SK-N-SH treated with all-trans-retinoic acid at 6 μM for 48 hours (cell line): ENCODE results near the gene ZSCAN31.
"Not testable (repeated sequence)": the region's sequence is repeated elsewhere in the genome, so short reads cannot be mapped to it uniquely, and the experiment has no call there.

Experiments used
- ATAC-seq: fragments of 200-7000 bp; cut with Tn5 transposase; 3 replicates; pipeline ENCODE4 v1.9.1; 2020; ENCODE audit warnings: mild to moderate bottlenecking, moderate library complexity
- ARNTL ChIP-seq: fragments of 450-650 bp; formaldehyde crosslinking; IDR thresholded peaks from 2 replicates; pipeline ENCODE4 v1.5.0; 2020; ENCODE audit warnings: low read depth, mild to moderate bottlenecking, moderate library complexity, borderline replicate concordance
- BACH2 ChIP-seq: fragments of 250-450 bp; sonication (Bioruptor Pico); IDR thresholded peaks from 2 replicates; pipeline ENCODE4 v1.9.0; 2021; ENCODE audit warnings: mild to moderate bottlenecking, borderline replicate concordance
- CSDC2 ChIP-seq: fragments of 250-450 bp; sonication (Bioruptor Pico); IDR thresholded peaks from 2 replicates; pipeline ENCODE4 v1.5.0; 2020; ENCODE audit warnings: mild to moderate bottlenecking, moderate library complexity
- ESRRG ChIP-seq: fragments of 250-450 bp; sonication (Bioruptor Pico); IDR thresholded peaks from 2 replicates; pipeline ENCODE4 v1.6.1; 2021; ENCODE audit warnings: mild to moderate bottlenecking
- GLIS3 ChIP-seq: fragments of 250-450 bp; sonication (Bioruptor Pico); IDR thresholded peaks from 2 replicates; pipeline ENCODE4 v1.5.0; 2020; ENCODE audit warnings: mild to moderate bottlenecking, moderate library complexity
- ISL1 ChIP-seq: fragments of 250-450 bp; sonication (Bioruptor Pico); IDR thresholded peaks from 2 replicates; pipeline ENCODE4 v2.1.2; 2022; ENCODE audit warnings: mild to moderate bottlenecking, moderate library complexity
- OSR1 ChIP-seq: fragments of 250-450 bp; sonication (Bioruptor Pico); IDR thresholded peaks from 2 replicates; pipeline ENCODE4 v1.8.0; 2022; ENCODE audit warnings: moderate library complexity, mild to moderate bottlenecking, inconsistent platforms
- PPARA ChIP-seq: fragments of 250-450 bp; sonication (Bioruptor Pico); IDR thresholded peaks from 2 replicates; pipeline ENCODE4 v1.5.0; 2020; ENCODE audit warnings: mild to moderate bottlenecking, borderline replicate concordance
- RARB ChIP-seq: fragments of 250-450 bp; sonication (Bioruptor Pico); IDR thresholded peaks from 2 replicates; pipeline ENCODE4 v1.8.0; 2021; ENCODE audit warnings: mild to moderate bottlenecking, moderate library complexity
- SNAI2 ChIP-seq: fragments of 250-450 bp; sonication (Bioruptor Pico); IDR thresholded peaks from 2 replicates; pipeline ENCODE4 v1.5.0; 2020; ENCODE audit warnings: mild to moderate bottlenecking, moderate library complexity
- TOX ChIP-seq: fragments of 250-450 bp; sonication (Bioruptor Pico); IDR thresholded peaks from 2 replicates; pipeline ENCODE4 v1.8.0; 2021; ENCODE audit warnings: mild to moderate bottlenecking, moderate library complexity, borderline replicate concordance
- ZC3H10 ChIP-seq: fragments of 250-450 bp; sonication (Bioruptor Pico); IDR thresholded peaks from 2 replicates; pipeline ENCODE4 v1.5.1; 2021; ENCODE audit warnings: mild to moderate bottlenecking, moderate library complexity
- ZFP3 ChIP-seq: fragments of 250-450 bp; sonication (Bioruptor Pico); IDR thresholded peaks from 2 replicates; pipeline ENCODE4 v1.5.0; 2020; ENCODE audit warnings: mild to moderate bottlenecking, moderate library complexity
- ZFP30 ChIP-seq: fragments of 450-650 bp; formaldehyde crosslinking; IDR thresholded peaks from 2 replicates; pipeline ENCODE4 v1.5.0; 2022; ENCODE audit warnings: mild to moderate bottlenecking, moderate library complexity
- ZNF565 ChIP-seq: fragments of 450-650 bp; formaldehyde crosslinking; conservative IDR thresholded peaks from 2 replicates; pipeline ENCODE4 v1.5.0; 2020; ENCODE audit warnings: low read depth, mild to moderate bottlenecking, moderate library complexity
- ZNF70 ChIP-seq: fragments of 450-650 bp; formaldehyde crosslinking; IDR thresholded peaks from 2 replicates; pipeline ENCODE4 v1.5.0; 2020; ENCODE audit warnings: mild to moderate bottlenecking, moderate library complexity
- ZNF8 ChIP-seq: fragments of 450-650 bp; formaldehyde crosslinking; IDR thresholded peaks from 2 replicates; pipeline ENCODE4 v1.5.0; 2020; ENCODE audit warnings: mild to moderate bottlenecking, moderate library complexity
- TF ChIP-seq, protein P1 (sequence below): fragments of 250-450 bp; sonication (Bioruptor Pico); IDR thresholded peaks from 2 replicates; pipeline ENCODE4 v1.8.0; 2021; ENCODE audit warnings: low read depth, mild to moderate bottlenecking, moderate library complexity, borderline replicate concordance
- TF ChIP-seq, protein P2 (sequence below): fragments of 250-450 bp; sonication (Bioruptor Pico); IDR thresholded peaks from 2 replicates; pipeline ENCODE4 v1.8.0; 2020; ENCODE audit warnings: mild to moderate bottlenecking, moderate library complexity, borderline replicate concordance
- TF ChIP-seq, protein P3 (sequence below): fragments of 250-450 bp; sonication (Bioruptor Pico); IDR thresholded peaks from 2 replicates; pipeline ENCODE4 v1.5.1; 2021; ENCODE audit warnings: mild to moderate bottlenecking, moderate library complexity
- TF ChIP-seq, protein P4 (sequence below): fragments of 250-450 bp; sonication (Bioruptor Pico); IDR thresholded peaks from 2 replicates; pipeline ENCODE4 v1.5.1; 2020; ENCODE audit warnings: low read depth, mild to moderate bottlenecking, moderate library complexity
- TF ChIP-seq, protein P5 (sequence below): fragments of 250-450 bp; sonication (Bioruptor Pico); IDR thresholded peaks from 2 replicates; pipeline ENCODE4 v1.5.0; 2020; ENCODE audit warnings: mild to moderate bottlenecking, moderate library complexity

Gene ZSCAN31

DNA sequence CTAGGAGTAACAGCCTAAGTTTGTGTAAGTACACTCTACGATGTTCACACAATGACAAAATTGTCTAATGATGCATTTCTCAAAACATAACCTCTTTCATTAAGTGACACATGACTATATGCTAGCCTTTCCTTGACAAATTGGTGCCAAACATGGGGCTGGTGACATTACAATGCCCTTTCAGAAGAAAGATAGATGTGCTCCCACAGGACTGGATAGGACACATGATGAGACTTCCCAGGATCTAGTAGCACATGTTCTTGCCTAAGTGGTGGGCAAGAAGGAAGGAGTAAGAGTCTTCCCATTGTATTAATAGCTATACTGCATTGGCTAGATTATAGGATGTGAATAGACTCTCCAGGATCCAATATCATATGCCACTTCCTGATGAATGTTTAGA, 35.3 kb upstream of the ZSCAN31 start:
- no peak for ATAC-seq
- TF ChIP-seq PPARA (CRISPR knock-in tag) (no peak), ZFP30 (no peak)

DNA sequence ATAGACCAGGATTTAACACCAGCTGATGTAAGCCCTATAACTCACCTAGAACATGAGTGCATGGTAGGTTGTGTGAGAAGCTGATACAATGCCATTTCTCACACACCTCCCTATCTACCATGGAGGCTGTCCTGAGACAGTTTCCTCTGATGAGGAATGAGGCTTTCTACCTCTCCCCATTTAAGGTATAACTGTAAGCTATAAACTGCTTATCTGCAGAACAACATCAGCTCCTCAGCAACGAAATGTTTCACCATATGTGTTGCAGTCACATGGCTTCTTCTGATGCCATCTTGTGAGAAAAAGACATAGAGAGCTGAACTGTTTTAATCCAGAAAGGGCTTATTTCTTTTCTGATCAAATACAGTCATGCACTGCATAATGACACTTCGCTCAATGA, 34.5 kb upstream of the ZSCAN31 start:
- ATAC-seq = no peak
- no peak for TF ChIP-seq ZFP3 (CRISPR knock-in tag)
- TF ChIP-seq ZFP30 = no peak

DNA sequence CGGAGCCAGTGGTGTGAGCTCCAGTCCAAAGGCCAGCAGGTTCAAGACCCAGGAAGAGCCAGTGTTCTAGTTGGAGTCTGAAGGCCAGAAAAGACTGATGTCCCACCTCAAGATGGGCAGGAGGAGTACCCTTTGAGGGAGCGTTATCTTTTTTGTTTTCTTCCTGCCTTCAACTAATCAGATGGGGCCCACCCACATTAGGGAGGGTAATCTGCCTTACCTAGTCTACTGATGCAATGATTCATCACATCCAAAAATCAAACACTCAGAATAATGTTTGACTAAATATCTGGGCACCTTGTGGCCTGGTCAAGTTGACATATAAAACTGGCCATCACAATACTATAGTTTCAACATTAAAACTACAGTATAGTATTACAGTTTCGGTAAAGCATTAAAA, 33.5 kb upstream of the ZSCAN31 start:
- no peak for ATAC-seq
- TF ChIP-seq ZNF8 = no peak
- no peak for TF ChIP-seq ISL1 (CRISPR knock-in tag)
- TF ChIP-seq, protein P1, sequence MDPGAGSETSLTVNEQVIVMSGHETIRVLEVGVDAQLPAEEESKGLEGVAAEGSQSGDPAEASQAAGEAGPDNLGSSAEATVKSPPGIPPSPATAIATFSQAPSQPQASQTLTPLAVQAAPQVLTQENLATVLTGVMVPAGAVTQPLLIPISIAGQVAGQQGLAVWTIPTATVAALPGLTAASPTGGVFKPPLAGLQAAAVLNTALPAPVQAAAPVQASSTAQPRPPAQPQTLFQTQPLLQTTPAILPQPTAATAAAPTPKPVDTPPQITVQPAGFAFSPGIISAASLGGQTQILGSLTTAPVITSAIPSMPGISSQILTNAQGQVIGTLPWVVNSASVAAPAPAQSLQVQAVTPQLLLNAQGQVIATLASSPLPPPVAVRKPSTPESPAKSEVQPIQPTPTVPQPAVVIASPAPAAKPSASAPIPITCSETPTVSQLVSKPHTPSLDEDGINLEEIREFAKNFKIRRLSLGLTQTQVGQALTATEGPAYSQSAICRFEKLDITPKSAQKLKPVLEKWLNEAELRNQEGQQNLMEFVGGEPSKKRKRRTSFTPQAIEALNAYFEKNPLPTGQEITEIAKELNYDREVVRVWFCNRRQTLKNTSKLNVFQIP (CRISPR knock-in tag) = no peak
- no peak for TF ChIP-seq BACH2 (CRISPR knock-in tag)
- no peak for TF ChIP-seq ZFP3 (CRISPR knock-in tag)
- TF ChIP-seq ARNTL (CRISPR knock-in tag) = no peak
- TF ChIP-seq, protein P2, sequence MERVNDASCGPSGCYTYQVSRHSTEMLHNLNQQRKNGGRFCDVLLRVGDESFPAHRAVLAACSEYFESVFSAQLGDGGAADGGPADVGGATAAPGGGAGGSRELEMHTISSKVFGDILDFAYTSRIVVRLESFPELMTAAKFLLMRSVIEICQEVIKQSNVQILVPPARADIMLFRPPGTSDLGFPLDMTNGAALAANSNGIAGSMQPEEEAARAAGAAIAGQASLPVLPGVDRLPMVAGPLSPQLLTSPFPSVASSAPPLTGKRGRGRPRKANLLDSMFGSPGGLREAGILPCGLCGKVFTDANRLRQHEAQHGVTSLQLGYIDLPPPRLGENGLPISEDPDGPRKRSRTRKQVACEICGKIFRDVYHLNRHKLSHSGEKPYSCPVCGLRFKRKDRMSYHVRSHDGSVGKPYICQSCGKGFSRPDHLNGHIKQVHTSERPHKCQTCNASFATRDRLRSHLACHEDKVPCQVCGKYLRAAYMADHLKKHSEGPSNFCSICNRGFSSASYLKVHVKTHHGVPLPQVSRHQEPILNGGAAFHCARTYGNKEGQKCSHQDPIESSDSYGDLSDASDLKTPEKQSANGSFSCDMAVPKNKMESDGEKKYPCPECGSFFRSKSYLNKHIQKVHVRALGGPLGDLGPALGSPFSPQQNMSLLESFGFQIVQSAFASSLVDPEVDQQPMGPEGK (CRISPR knock-in tag) = no peak
- no peak for TF ChIP-seq RARB (CRISPR knock-in tag)
- no peak for TF ChIP-seq TOX (CRISPR knock-in tag)
- TF ChIP-seq, protein P3, sequence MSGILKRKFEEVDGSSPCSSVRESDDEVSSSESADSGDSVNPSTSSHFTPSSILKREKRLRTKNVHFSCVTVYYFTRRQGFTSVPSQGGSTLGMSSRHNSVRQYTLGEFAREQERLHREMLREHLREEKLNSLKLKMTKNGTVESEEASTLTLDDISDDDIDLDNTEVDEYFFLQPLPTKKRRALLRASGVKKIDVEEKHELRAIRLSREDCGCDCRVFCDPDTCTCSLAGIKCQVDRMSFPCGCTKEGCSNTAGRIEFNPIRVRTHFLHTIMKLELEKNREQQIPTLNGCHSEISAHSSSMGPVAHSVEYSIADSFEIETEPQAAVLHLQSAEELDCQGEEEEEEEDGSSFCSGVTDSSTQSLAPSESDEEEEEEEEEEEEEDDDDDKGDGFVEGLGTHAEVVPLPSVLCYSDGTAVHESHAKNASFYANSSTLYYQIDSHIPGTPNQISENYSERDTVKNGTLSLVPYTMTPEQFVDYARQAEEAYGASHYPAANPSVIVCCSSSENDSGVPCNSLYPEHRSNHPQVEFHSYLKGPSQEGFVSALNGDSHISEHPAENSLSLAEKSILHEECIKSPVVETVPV = no peak
- no peak for TF ChIP-seq ZNF565
- TF ChIP-seq, all 23 proteins: peak for 0

DNA sequence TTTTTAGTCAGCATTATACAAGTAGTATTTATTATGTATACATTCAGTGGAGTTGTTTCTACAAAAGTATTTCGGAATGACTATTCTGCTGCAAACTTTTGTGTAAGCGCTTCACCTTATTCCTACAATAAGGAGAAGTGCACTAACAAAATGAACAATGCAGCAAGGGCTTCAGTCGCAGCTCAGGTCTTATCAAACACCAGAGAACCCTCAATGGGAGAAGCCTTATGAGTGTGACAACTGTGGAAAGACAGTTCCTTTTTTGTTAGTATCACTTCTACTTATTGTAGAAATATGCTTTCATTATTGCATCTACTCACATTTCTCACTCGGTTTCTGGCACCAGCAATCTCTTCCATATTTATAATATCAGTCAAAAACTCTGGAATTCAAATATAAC, 32.6 kb upstream of the ZSCAN31 start:
- ATAC-seq = no peak
- TF ChIP-seq, protein P4, sequence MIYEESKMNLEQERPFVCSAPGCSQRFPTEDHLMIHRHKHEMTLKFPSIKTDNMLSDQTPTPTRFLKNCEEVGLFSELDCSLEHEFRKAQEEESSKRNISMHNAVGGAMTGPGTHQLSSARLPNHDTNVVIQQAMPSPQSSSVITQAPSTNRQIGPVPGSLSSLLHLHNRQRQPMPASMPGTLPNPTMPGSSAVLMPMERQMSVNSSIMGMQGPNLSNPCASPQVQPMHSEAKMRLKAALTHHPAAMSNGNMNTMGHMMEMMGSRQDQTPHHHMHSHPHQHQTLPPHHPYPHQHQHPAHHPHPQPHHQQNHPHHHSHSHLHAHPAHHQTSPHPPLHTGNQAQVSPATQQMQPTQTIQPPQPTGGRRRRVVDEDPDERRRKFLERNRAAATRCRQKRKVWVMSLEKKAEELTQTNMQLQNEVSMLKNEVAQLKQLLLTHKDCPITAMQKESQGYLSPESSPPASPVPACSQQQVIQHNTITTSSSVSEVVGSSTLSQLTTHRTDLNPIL (CRISPR knock-in tag) = no peak
- no peak for TF ChIP-seq ZC3H10 (CRISPR knock-in tag)
- no peak for TF ChIP-seq OSR1
- TF ChIP-seq RARB (CRISPR knock-in tag) = no peak
- TF ChIP-seq ZNF70 (CRISPR knock-in tag) = no peak
- TF ChIP-seq ESRRG (CRISPR knock-in tag) = no peak
- no peak for TF ChIP-seq ZFP30
- no peak for TF ChIP-seq GLIS3 (CRISPR knock-in tag)
- no peak for TF ChIP-seq CSDC2
- TF ChIP-seq, protein P2 (CRISPR knock-in tag) = no peak
- TF ChIP-seq, protein P5, sequence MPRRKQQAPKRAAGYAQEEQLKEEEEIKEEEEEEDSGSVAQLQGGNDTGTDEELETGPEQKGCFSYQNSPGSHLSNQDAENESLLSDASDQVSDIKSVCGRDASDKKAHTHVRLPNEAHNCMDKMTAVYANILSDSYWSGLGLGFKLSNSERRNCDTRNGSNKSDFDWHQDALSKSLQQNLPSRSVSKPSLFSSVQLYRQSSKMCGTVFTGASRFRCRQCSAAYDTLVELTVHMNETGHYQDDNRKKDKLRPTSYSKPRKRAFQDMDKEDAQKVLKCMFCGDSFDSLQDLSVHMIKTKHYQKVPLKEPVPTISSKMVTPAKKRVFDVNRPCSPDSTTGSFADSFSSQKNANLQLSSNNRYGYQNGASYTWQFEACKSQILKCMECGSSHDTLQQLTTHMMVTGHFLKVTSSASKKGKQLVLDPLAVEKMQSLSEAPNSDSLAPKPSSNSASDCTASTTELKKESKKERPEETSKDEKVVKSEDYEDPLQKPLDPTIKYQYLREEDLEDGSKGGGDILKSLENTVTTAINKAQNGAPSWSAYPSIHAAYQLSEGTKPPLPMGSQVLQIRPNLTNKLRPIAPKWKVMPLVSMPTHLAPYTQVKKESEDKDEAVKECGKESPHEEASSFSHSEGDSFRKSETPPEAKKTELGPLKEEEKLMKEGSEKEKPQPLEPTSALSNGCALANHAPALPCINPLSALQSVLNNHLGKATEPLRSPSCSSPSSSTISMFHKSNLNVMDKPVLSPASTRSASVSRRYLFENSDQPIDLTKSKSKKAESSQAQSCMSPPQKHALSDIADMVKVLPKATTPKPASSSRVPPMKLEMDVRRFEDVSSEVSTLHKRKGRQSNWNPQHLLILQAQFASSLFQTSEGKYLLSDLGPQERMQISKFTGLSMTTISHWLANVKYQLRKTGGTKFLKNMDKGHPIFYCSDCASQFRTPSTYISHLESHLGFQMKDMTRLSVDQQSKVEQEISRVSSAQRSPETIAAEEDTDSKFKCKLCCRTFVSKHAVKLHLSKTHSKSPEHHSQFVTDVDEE = no peak
- TF ChIP-seq BACH2 (CRISPR knock-in tag) = no peak
- TF ChIP-seq ZFP3 (CRISPR knock-in tag) = no peak
- no peak for TF ChIP-seq ARNTL (CRISPR knock-in tag)
- no peak for TF ChIP-seq SNAI2

DNA sequence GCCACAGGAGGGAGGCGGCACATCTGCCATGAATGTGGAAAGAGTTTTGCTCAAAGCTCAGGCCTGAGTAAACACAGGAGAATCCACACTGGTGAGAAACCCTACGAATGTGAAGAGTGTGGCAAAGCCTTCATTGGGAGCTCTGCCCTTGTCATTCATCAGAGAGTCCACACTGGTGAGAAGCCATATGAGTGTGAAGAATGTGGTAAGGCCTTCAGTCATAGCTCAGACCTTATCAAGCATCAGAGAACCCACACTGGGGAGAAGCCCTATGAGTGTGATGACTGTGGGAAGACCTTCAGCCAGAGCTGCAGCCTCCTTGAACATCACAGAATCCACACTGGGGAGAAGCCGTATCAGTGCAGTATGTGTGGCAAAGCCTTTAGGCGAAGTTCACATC, 29.6 kb upstream of the ZSCAN31 start:
- ATAC-seq = not testable (repeated sequence)
